ENCODE data around the gene FOXR1.

The FOXR1 gene, protein sequence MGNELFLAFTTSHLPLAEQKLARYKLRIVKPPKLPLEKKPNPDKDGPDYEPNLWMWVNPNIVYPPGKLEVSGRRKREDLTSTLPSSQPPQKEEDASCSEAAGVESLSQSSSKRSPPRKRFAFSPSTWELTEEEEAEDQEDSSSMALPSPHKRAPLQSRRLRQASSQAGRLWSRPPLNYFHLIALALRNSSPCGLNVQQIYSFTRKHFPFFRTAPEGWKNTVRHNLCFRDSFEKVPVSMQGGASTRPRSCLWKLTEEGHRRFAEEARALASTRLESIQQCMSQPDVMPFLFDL

GRCh38 chr11:118971646-118972045, at the start of gene FOXR1:
TSS of gene FOXR1 (plus strand) at chr11:118971761. CDS start at chr11:118971932, 171 bp downstream.
- no peak for DNase-seq

GRCh38 chr11:118921929-118922744, 49.4 kb upstream of the FOXR1 start:
- no peak for DNase-seq

DNA sequence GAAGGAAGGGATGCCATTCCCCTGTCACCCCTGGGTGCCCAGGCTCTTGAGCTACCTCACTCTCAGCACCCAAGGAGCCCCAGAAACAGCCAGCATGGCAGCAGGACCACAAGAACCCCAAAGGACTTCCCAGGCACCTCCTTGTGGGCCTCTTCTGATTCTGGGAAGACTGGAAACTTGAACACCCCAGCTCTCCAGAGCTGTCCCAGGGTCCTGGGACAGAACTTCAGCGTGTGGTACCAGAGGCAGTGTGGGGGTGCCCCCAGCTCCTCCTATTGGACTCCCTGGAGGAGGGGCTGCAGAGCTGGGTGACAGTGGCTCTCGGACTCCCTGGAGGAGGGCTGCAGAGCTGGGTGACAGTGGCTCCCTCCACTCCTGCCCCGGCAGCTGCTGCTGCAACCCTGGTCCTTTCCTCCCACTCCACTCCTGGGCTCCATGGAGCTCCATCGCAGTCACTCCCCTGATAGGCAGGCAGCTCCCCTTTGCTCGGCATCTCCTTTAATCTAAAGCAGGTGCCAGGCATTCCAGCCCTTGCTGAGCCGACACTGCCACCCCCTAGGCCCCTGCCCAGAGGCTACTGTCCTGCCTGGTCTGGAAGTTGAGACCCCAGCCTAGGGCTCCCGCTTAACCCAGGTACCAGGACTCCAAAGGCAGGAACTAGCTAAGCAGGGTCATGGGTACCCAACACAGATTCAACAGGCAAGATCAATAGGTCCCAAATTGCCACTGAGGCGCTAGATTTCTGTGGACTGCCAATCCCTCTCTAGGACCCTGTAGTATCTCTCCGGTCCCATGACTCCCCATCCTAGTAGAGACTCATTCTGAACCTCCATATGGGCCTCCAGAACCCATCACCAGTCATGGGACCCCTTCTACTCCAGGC, 48.6 kb upstream of the FOXR1 start:
- no peak for DNase-seq

DNA sequence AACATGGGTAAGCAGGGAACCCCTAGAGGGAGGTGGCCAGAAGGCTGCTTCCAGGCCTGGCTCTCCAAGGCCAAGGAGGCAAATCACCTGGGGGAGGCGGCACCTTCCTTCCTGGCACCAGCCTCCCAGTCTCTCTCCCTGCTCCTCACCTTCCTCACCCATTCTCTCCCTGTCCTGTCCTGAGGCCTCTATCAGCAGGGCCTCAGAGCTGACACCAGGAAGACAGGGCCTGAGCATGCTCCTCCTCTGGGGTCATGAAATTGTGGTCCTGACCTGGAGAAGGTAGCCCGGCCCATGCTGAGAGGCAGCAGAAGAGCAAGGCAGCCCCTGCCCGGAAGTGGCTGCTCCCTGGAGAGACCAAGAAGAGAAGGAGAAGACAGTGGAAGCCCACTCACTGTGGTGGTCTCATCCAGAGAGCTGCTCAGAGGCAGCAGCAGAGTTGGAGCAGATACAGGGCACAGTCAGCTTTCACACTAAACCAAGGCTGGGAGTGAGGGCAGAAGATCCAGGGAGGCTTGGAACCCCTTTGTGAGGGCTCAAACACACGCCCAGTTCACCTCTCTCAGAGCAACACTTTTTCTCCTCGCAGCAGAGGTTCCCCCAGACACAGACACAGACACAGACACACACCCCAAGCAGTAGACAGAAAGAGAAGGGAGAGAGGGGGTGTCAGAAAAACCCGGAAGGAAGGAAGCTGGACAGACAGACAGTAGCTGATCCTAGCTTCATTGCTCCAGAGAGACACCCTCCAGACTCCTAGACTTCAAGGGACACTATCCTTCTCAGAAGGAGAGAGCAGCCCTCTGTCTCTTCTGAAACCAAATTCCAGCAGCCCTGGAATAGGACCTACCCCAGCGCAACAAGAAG, 47.6 kb upstream of the FOXR1 start:
- no peak for DNase-seq

GRCh38 chr11:118924591-118925585, 46.7 kb upstream of the FOXR1 start:
- peak; percentile 46 for DNase-seq

DNA sequence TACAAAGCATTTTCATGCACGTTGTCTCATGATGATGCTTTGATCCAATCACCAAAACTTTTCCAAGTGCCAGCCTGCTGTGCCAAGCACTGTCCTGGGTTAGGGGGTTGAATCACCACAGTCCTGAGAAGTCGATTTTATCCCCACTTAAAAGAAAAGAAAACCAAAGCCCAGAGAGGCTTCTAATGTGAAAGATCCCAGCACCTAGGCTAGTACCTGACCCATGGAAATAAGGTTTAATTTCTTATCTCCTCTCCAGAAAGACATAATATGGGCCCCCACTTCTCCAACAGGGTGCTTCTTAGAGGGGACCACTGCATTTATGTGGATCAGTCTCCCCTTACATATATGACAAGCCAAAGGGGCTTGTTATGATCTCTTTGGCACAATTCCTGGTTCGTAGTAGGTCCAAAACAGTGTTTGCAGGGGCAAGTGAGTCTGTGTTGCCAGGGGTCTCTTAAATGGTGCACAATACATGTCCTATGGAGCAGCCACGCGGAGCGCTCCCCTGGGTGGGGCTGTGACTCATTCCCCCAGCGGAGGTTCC, 43.9 kb upstream of the FOXR1 start:
- no peak for DNase-seq

DNA sequence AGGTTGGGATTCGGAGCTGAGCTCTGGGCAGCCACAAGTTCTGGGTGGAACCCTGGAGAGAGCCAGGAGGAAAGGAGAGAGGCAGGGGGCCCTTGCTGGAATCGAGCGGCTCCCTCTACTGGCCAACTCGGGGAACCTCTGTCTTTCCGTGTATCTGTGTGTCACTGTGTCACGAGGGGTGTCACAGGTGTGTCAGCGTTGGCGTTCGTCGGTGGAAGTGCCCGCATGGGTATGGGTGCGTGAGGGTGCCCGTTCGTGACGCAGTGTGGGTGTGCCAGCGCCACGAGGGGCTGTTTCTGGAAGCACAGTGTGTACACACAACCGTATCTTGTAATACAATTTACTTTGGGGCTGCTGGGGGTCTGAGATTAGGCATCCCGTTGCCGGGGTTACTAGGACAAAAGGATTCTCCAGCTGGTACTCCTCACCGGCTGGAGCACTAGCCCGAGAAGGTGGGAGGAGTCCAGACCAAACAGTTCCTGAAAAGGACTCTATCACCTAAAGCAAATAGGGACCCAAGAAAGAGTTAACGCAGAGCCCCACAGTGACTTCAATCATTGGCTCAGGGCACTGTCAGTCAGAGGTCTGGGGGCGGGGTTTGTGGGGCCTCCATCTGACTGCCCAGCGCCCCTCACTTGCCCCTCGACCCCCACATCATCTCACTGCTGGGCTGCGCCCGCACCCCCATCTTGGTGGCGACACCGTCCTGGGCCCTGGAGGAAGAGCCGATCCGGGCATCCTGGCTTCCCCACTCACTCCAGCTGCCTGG, 43.3 kb upstream of the FOXR1 start:
- peak; percentile 92 for DNase-seq

- peak; percentile 77 for DNase-seq
These were observed 42.6 kb upstream of the FOXR1 start for GRCh38 chr11:118928870-118929500.

DNA sequence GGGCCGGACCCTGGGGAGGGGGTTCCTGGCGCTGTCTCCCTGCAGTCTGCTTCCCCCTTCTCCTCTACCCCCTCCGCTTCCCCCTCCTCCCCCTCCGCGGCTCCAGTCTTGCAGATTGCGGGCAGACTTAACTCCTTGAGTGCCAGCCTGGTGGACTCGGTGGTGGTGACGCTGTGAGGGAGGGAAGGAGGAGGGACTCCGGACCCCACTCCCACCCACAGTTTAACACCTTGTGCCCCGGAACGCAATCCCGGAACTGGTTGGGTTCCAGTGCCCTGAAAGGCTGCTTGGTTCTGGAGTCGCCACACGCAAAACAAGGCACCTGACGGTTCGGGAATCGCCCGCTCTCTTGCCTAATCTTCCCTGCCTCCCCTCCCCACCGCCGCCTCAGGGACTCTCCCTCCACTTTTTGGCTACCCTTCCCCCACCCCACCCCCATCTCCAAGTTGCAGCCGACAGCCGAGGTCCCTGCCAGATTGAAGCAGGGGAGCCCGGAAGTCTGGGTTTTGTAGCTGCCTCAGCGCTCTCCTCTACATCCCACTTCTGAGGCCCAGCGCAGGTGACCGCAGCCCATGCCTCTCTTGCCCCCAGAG, 42.0 kb upstream of the FOXR1 start:
- peak; percentile 84 for DNase-seq

DNA sequence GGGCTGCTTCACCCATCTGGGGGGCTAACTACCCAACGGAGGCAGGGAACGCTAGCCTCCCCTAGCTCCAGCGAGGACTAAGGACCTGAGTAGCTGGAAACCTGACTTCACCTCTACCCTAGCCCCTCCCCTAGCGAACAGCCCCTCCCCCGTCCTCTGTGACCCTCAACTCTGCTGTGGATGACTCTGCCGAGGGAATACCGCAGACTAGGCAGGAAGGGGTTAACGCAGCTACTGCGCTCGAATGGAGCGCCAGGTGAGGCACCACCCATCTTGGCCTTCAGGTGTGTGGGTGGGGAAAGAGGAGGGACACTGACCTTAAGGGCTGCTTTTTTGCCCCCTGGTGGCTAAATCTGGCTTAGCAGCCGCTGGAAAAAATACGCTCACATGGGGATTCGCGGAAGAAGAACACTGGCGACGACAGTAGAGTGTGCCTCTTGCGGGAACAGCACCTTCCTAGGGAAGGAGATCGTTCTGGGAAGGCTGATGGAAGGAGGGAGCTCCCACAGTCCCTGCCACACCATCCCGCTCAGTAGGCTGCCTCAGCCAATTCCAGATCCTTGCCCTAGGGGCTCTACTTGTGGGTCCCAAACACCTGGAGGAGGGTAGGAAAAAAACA, 41.4 kb upstream of the FOXR1 start:
- DNase-seq, result peak; percentile 97

DNA sequence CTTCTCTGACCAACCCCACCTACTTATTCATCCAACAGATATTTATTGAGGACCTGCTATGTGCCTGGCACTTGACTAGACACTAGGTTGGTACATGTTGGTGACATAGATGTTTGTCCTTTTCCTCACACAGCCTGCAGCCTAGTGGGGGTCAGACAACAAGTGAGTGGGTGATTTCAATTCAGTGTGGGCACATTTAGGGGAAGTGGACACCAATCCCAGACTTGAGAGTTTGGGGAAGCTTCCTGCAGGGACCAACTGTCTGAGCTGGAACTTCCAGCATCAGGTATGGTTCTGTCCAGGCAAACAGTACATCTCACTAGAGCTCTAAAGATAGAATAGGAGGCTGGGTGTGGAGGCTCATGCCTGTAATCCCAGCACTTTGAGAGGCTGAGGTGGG, 40.0 kb upstream of the FOXR1 start:
- no peak for DNase-seq

DNA sequence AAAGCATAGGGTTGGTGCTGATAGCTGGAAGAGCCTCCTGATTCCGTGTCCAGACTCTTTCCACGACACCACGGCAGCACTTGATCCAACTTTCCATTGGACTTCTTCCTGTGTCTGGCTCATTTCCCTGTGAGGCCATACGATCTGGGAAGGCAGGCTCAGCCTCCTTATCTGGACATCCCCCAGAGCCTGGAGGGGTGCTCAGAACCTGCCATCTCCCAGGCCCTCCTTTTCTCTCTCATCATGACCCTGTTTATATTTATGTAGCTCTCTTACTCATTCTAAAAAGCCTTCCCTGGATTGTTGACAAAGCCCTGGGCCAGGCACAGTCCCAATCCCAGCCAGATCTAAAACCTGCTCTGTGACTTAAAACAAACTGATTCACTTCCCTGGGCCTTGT, 38.1 kb upstream of the FOXR1 start:
- no peak for DNase-seq

DNA sequence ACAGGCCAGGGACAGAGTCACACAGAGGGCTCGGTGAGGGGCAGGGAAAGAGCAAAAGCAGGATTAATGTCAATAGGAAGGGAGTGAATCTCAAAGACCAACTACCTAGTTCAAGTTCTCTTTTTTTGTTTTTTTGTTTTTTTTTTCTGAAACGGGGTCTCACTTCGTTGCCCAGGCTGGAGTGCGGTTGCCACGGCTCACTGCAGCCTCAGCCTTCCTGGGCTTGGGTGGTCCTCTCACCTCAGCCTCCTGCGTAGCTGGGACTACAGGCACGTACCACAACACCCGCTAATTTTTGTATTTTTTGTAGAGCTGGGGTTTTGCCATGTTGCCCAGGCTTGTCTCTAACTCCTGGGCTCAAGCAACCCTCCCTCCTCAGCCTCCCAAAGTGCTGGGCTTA, 36.2 kb upstream of the FOXR1 start:
- no peak for DNase-seq

GRCh38 chr11:118938491-118939403, 32.8 kb upstream of the FOXR1 start:
- no peak for DNase-seq

DNA sequence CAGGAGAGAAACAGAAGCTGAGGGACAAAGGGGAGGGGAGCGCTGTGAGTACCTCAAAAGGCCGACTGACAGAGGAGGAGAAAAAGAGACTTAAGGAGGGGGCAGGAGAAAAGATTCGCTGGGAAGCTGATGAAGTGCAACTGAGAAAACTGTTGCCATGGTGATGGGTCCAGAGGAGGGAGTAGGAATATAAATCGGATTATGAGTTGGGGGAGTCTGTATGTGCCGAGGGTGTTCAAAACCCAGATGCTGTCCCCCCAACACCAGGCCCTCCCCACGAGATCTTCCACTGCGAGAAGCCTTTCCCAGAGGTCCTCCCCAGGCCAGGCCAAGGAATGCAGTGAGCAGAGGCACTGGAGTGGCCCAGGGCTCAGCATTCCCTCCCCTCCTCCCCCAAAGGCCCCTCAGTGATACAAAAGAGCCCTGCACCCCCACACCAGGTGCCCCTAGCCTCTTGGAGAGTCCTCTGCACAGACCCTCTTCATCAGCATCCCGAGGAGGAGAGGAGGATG, 32.1 kb upstream of the FOXR1 start:
- DNase-seq, result no peak

DNA sequence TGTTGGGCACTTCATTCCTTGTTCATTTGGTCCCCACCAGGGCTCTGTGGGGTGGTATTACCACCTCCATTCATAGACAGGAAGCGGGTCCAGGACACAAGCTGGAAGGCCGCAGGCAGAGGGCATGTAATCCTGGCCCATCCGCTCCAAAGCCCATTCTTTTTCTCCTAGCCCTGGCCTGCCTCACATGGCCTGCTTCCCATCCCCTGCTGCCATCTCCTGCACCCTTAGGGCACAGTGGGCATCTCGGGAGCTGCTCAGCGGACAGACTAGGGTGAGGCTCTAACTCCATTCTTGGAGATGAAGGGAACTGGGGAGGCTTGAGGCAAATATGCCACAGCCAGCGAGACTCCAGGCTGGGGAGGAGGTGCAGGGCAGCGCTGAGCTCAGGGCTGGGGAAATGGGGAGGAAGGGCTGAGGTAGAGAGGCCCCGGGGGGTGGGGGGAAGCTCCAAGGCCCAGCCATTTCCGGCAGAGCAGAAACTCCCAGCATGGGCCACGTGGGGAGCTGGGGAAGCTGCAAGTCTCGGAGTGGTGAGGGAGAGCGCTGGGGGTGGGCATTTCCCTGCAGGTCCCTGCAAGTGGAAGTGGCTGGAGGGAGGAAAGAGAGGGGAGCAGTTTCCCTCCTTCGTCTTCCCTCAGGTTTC, 31.5 kb upstream of the FOXR1 start:
- DNase-seq, result no peak

DNA sequence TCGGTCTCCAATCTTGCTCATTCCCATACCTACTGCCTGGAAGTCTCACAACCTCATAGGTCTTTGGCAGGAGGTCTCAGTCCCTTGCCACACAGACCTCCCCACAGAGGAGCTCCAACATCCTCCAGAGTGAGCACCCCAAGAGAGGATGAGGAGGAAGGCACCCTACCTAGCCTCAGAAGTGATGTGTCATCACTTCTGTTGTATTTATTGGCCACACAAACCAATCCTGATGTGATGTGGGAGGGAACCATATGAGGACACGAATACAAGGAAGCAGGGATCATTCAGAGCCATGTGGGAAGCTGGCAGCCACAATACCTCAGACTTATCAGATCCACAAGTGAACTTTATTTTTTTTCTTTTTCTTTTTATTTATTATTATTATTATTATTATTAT, 24.5 kb upstream of the FOXR1 start:
- DNase-seq, result no peak
